ENCODE measurements around the gene IFT172.

DNA sequence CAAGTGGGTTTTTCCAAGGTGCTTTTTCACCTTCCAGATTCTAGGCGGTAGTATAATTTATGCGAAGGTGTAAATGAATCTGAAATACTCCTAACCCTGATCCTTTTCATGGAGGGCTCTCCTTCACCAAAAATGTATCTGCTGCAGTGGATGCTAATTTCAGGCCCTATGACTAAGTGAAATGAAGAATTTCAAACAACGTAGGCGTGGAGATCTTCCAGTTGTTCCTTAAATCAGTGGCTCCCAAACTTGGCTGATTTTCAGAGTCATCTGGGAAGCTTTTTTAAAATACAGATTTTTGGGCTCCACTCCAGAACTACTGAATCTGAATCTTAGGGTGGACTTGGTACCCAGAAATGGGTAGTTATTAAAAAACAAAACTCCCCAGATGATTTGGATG, 12.6 kb upstream of the IFT172 start:
- TF ChIP-seq EZH2 (IDR thresholded peaks at IDR 0.05; ENCODE audit: insufficient read depth, poor library complexity, severe bottlenecking) = no peak
- no peak for TF ChIP-seq EZH2phosphoT487 (IDR thresholded peaks at IDR 0.05; ENCODE audit: insufficient read depth, low read depth)
